ENCODE results near the gene BAIAP2.

BAIAP2 gene

GRCh38 chr17:81160306-81160705, 125.4 kb downstream of the BAIAP2 start:
- no peak for DNase-seq (ENCODE audit: low read depth)

- DNase-seq (ENCODE audit: low read depth), result no peak
Observed at GRCh38 chr17:81160747-81161453, 125.9 kb downstream of the BAIAP2 start.

GRCh38 chr17:81161536-81161935, 126.6 kb downstream of the BAIAP2 start:
- DNase-seq (ENCODE audit: low read depth), result no peak

GRCh38 chr17:81161972-81162371, 127.0 kb downstream of the BAIAP2 start:
- DNase-seq (ENCODE audit: low read depth), result no peak

- DNase-seq (ENCODE audit: low read depth), result no peak
Observed at GRCh38 chr17:81162491-81162890, 127.5 kb downstream of the BAIAP2 start.

GRCh38 chr17:81163051-81163695, 128.2 kb downstream of the BAIAP2 start:
- no peak for DNase-seq (ENCODE audit: low read depth)

- DNase-seq (ENCODE audit: low read depth), result no peak
Observed at GRCh38 chr17:81163703-81164370, 128.9 kb downstream of the BAIAP2 start.

- DNase-seq (ENCODE audit: low read depth), result no peak
Observed at GRCh38 chr17:81164371-81165245, 129.7 kb downstream of the BAIAP2 start.

GRCh38 chr17:81165246-81166032, 130.5 kb downstream of the BAIAP2 start, which contains the start of gene PVALEF:
Gene PVALEF (plus strand): TSS chr17:81165507. CDS start chr17:81181227, 15,720 bp downstream.
- no peak for DNase-seq (ENCODE audit: low read depth)

GRCh38 chr17:81166033-81166492, 131.1 kb downstream of the BAIAP2 start, which contains the start of gene AATK:
Gene AATK (minus strand): TSS chr17:81166221. CDS start chr17:81165992, 229 bp downstream.
- no peak for DNase-seq (ENCODE audit: low read depth)

All from activated gamma-delta T cell treated with anti-CD3 and anti-CD28 coated beads, Interleukin-2, amount 50 U/mL, for 16 hours (primary cell).